Measurements from ENCODE around the gene PKN2. TPM values are rescaled to one million over a fixed set of nuclear protein-coding genes. Genes with fewer than 3 reads are reported as not detected.

The PKN2 gene
- total and polyA plus RNA-seq, 8 donors, result 6.5 to 28.8 (median 16.0) TPM

GRCh38 chr1:88791192-88791591 is 107.1 kb downstream of the PKN2 start:
- WGBS, 2 donors, result 92 to 95% methylated on average over 4 of the region's 4 CpGs
- Histone ChIP-seq H3K4me3 (no peak overlapping the region), H3K36me3 (peaks cover 3 to 15% (median 10%) of the 10 kb centered on the region in 3 donors), H3K27me3 (no peaks in the 10 kb centered on the region), H3K9me3 (no peaks in the 10 kb centered on the region), H3K27ac (no peak overlapping the region), H3K4me1 (no peaks in the 10 kb centered on the region)
- intact Hi-C loops (cut with DNase I), result no loop called here
- no peak for ATAC-seq
- FAIRE-seq, result no peak
- no peak for TF ChIP-seq CTCF (IDR thresholded peaks at IDR 0.05)
- no peak for DNase-seq

DNA sequence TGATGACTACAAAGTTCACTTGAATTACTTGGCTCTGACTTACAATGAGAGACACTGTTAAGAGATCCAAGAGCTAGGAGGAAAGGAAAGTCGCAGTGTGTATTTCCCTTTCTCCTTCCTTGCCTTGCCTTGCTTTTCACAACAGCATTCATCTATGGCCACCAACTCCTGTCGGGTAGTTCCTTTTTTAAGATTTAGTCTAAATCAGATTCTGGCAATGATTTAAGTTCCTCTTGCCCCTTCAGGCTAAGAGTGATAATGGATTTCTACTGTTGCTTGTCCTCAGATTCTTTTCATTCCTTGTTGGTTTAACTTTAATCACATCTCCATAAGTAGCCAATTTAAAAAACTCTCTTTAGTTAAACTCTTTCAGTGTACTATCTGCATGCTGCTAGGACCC is 115.4 kb downstream of the PKN2 start:
- no peak overlapping the region for H3K27ac ChIP-seq
- H3K36me3 ChIP-seq, result peaks cover 3 to 11% (median 4%) of the 10 kb centered on the region in 3 donors
- intact Hi-C loops (cut with DNase I), result no loop called here
- H3K4me1 ChIP-seq, result no peaks in the 10 kb centered on the region
- FAIRE-seq, result no peak
- no peak overlapping the region for H3K4me3 ChIP-seq
- TF ChIP-seq CTCF (IDR thresholded peaks at IDR 0.05), result no peak
- peak in 1 of 4 donors; percentile 31 for ATAC-seq
- H3K9me3 ChIP-seq, result no peaks in the 10 kb centered on the region
- 76 to 79% methylated on average over 2 of the region's 2 CpGs for WGBS, 2 donors
- H3K27me3 ChIP-seq, result no peaks in the 10 kb centered on the region
- no peak for DNase-seq

DNA sequence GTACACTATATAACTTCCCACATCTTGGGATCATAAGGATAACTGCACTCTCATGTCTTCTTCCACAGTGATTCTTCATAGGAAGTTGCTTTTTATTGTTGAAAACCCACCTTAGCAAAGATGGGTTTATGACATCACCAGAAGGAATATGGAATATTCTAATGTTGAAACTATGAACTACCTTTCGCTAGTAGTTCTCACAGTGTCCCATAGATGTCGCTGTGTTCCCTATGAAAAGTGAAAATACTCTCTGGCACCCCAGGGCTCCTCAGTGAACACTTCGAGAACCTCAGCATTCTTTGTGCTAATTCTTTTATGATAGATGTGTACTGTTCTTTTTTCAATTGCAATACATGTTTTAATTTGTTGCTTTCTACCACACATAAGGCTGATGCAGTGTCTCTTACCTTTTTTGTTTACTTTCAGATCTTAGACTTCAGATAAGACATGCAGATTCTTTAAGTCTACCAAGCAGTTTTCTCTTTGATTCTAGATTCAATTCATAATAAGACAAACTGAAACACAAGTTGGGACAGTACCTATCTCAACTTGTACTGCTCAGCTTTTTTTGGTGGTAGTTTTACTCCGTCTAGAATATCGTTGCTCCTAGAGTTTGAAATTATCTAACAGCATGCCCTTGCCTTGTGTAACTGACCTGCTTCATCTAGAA is 116.4 kb downstream of the PKN2 start:
- DNase-seq (peak in 1 of 6 donors; percentile 22), FAIRE-seq (no peak)
- intact Hi-C loops (cut with DNase I), result no loop called here

GRCh38 chr1:88801575-88802208 is 117.6 kb downstream of the PKN2 start:
- no peaks in the 10 kb centered on the region for H3K27me3 ChIP-seq
- ATAC-seq (no peak), FAIRE-seq (no peak), DNase-seq (no peak)
- peaks cover 3 to 15% (median 13%) of the 10 kb centered on the region in 3 donors for H3K36me3 ChIP-seq
- H3K4me3 ChIP-seq, result no peak overlapping the region
- no peak for TF ChIP-seq CTCF (IDR thresholded peaks at IDR 0.05)
- WGBS, 2 donors, result 97% methylated on average over 9 of the region's 9 CpGs
- no peaks in the 10 kb centered on the region for H3K9me3 ChIP-seq
- intact Hi-C loops (cut with DNase I), result no loop called here
- no peaks in the 10 kb centered on the region for H3K4me1 ChIP-seq
- no peak overlapping the region for H3K27ac ChIP-seq

More for the DNA sequence above, 116.4 kb downstream of the PKN2 start:
- peak; percentile 64 to 86 (median 82) for ATAC-seq
- WGBS, 2 donors, result 67 to 72% methylated on average over 5 of the region's 5 CpGs
- no peaks in the 10 kb centered on the region for H3K9me3 ChIP-seq
- no peak overlapping the region for H3K27ac ChIP-seq
- peak; percentile 33 to 67 (median 46) for TF ChIP-seq CTCF (IDR thresholded peaks at IDR 0.05)
- H3K27me3 ChIP-seq, result no peaks in the 10 kb centered on the region
- peaks cover 0 to 15% (median 4%) of the 10 kb centered on the region in 3 donors for H3K36me3 ChIP-seq
- no peaks in the 10 kb centered on the region for H3K4me1 ChIP-seq
- no peak overlapping the region for H3K4me3 ChIP-seq

DNA sequence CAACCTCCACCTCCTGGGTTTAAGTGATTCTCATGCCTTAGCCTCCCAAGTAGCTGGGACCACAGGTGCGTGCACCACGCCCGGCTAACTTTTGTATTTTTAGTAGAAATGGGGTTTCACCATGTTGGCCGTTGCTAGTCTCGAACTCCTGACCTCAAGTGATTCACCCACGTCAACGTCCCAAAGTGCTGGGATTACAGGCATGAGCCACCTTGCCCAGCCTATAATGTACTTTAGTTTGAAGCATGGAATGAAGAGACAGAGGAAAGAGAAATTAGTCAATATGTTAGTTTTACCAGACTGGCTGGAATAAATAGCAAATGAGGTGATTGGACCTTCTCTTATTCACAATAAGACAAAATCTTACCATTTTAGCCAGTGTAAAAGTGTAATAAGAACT is 118.3 kb downstream of the PKN2 start:
- intact Hi-C loops (cut with DNase I), result no loop called here
- Histone ChIP-seq H3K9me3 (no peaks in the 10 kb centered on the region), H3K4me1 (no peaks in the 10 kb centered on the region), H3K27me3 (no peaks in the 10 kb centered on the region), H3K27ac (no peak overlapping the region), H3K4me3 (no peak overlapping the region), H3K36me3 (peaks cover 3 to 12% (median 9%) of the 10 kb centered on the region in 3 donors)
- no peak for FAIRE-seq
- no peak for TF ChIP-seq CTCF (IDR thresholded peaks at IDR 0.05)
- WGBS, 2 donors, result 95 to 98% methylated on average over 7 of the region's 7 CpGs
- ATAC-seq, result no peak
- no peak for DNase-seq

Data from pancreas (tissue), 10 donors.